Liver (tissue), 9 donors: Measurements from ENCODE around the gene PARD3B. TPM values are rescaled to one million over a fixed set of nuclear protein-coding genes. Genes with fewer than 3 reads are reported as not detected.

Experiments used
- DNase-seq: peaks from one replicate; pipeline ENCODE4 v3.0.0-alpha.2; 2017; ENCODE audit warnings: low spot score
- H3K27ac ChIP-seq, 2 donors: one replicate each; pipeline ENCODE4 v1.7.0; 2013; ENCODE audit warnings: inconsistent platforms in 2 of 2, low read length in 2 of 2, control low read depth in 1 of 2, low read depth in 1 of 2, mild to moderate bottlenecking in 1 of 2
- H3K27me3 ChIP-seq, 4 donors: one replicate each; pipeline versions ENCODE4 v1.6.1 to v1.7.0; 2013; ENCODE audit warnings: low read length in 3 of 4, inconsistent platforms in 1 of 4, mild to moderate bottlenecking in 1 of 4, moderate library complexity in 1 of 4; ENCODE audit not compliant: control insufficient read depth in 4 of 4, insufficient read depth in 4 of 4
- H3K36me3 ChIP-seq, 4 donors: one replicate each; pipeline versions ENCODE4 v1.6.1 to v1.7.0; 2013; ENCODE audit warnings: low read length in 3 of 4, mild to moderate bottlenecking in 3 of 4, low read depth in 1 of 4, moderate library complexity in 1 of 4; ENCODE audit not compliant: control insufficient read depth in 4 of 4, insufficient read depth in 3 of 4
- H3K4me1 ChIP-seq, 4 donors: one replicate each; pipeline versions ENCODE4 v1.6.1 to v1.7.0; 2013; ENCODE audit warnings: low read length in 3 of 4, mild to moderate bottlenecking in 3 of 4, moderate library complexity in 1 of 4; ENCODE audit not compliant: control insufficient read depth in 4 of 4, insufficient read depth in 4 of 4
- H3K4me3 ChIP-seq, 3 donors: one replicate each; pipeline versions ENCODE4 v1.6.1 to v1.7.0; 2013; ENCODE audit warnings: low read length in 3 of 3, control low read depth in 1 of 3, low read depth in 1 of 3, mild to moderate bottlenecking in 1 of 3
- H3K9ac ChIP-seq, 2 donors: one replicate each; pipeline ENCODE4 v1.7.0; 2013; ENCODE audit warnings: low read length in 2 of 2, mild to moderate bottlenecking in 2 of 2, moderate library complexity in 2 of 2, control low read depth in 1 of 2, low read depth in 1 of 2
- H3K9me3 ChIP-seq, 4 donors: one replicate each; pipeline versions ENCODE4 v1.6.1 to v1.7.0; 2013; ENCODE audit warnings: low read length in 3 of 4; ENCODE audit not compliant: control insufficient read depth in 4 of 4
- EGR1 ChIP-seq, 2 donors: IDR thresholded peaks; 2 replicates each; pipeline ENCODE4 v1.6.1; 2016 to 2018; ENCODE audit warnings: antibody characterized with exemption in 2 of 2, low read depth in 2 of 2
- FOXA1 ChIP-seq: IDR thresholded peaks from 2 replicates; pipeline ENCODE4 v1.6.1; 2016; ENCODE audit warnings: antibody characterized with exemption
- FOXA2 ChIP-seq: IDR thresholded peaks from 2 replicates; pipeline ENCODE4 v1.6.1; 2016; ENCODE audit warnings: antibody characterized with exemption
- GABPA ChIP-seq, 2 donors: IDR thresholded peaks in 1 of 2; conservative IDR thresholded peaks in 1 of 2; 2 replicates each; pipeline ENCODE4 v1.6.1; 2016; ENCODE audit warnings: antibody characterized with exemption in 2 of 2, mild to moderate bottlenecking in 1 of 2, moderate library complexity in 1 of 2
- JUND ChIP-seq, 2 donors: IDR thresholded peaks; 2 replicates each; pipeline ENCODE4 v1.6.1; 2016; ENCODE audit warnings: antibody characterized with exemption in 2 of 2
- NR2F2 ChIP-seq: IDR thresholded peaks from 2 replicates; pipeline ENCODE4 v1.6.1; 2016; ENCODE audit warnings: antibody characterized with exemption
- RAD21 ChIP-seq, 2 donors: IDR thresholded peaks; 2 replicates each; pipeline ENCODE4 v1.6.1; 2016; ENCODE audit warnings: antibody characterized with exemption in 2 of 2, mild to moderate bottlenecking in 2 of 2
- RXRA ChIP-seq, 2 donors: IDR thresholded peaks; 2 replicates each; pipeline ENCODE4 v1.6.1; 2017 to 2018; ENCODE audit warnings: antibody characterized with exemption in 2 of 2, mild to moderate bottlenecking in 1 of 2
- TAF1 ChIP-seq: conservative IDR thresholded peaks from 2 replicates; pipeline ENCODE4 v1.6.1; 2016; ENCODE audit warnings: antibody characterized with exemption, mild to moderate bottlenecking
- YY1 ChIP-seq: IDR thresholded peaks from 2 replicates; pipeline ENCODE4 v1.6.1; 2016; ENCODE audit warnings: antibody characterized with exemption, mild to moderate bottlenecking
- WGBS: extraction: QIAGEN DNeasy Blood & Tissue Kit; methylation state at CpG from one replicate; pipeline ENCODE4 v1.1.7; 2013; 5-methylcytosine and 5-hydroxymethylcytosine counted together
- polyA plus RNA-seq, 2 donors: library from polyadenylated mRNA; stranded (reverse) in 1 of 2; unstranded in 1 of 2; fragments of 200-250 nt in 1 of 2; fragments of >200 nt in 1 of 2; fragmentation: Nextera tagmentation in 1 of 2; extraction: Ambion mirVana in 1 of 2; gene quantifications; one replicate each; pipeline versions ENCODE4 v1.2.1 to v1.2.3, GENCODE V29; 2013 to 2015
- total RNA-seq, 2 donors: library from RNA; depleted of rRNA; stranded (reverse); fragments of >200 nt; gene quantifications; one replicate each; pipeline ENCODE4 v1.2.3, GENCODE V29; 2014
- TF ChIP-seq, protein P1 (sequence below): IDR thresholded peaks from 2 replicates; pipeline ENCODE4 v1.6.1; 2016; ENCODE audit warnings: antibody characterized with exemption
- TF ChIP-seq, protein P2 (sequence below): IDR thresholded peaks from 2 replicates; pipeline ENCODE4 v1.6.1; 2016; ENCODE audit warnings: antibody characterized with exemption, mild to moderate bottlenecking
- TF ChIP-seq, protein P3 (sequence below): fragments of 150-350 bp; IDR thresholded peaks from 2 replicates; pipeline ENCODE4 v1.5.1; 2017; ENCODE audit warnings: improper control_type of control experiment, low read depth, low read length; ENCODE audit not compliant: missing input control
- TF ChIP-seq, protein P4 (sequence below): IDR thresholded peaks from 2 replicates; pipeline ENCODE4 v1.6.1; 2016; ENCODE audit warnings: antibody characterized with exemption
- donor health status: healthy.
- donor health status: healthy.
- donor health status: healthy.
- donor health status: healthy.
- donor health status: healthy.

PARD3B gene
- total and polyA plus RNA-seq, 4 donors, result 1.1 to 10.3 (median 3.7) TPM

DNA sequence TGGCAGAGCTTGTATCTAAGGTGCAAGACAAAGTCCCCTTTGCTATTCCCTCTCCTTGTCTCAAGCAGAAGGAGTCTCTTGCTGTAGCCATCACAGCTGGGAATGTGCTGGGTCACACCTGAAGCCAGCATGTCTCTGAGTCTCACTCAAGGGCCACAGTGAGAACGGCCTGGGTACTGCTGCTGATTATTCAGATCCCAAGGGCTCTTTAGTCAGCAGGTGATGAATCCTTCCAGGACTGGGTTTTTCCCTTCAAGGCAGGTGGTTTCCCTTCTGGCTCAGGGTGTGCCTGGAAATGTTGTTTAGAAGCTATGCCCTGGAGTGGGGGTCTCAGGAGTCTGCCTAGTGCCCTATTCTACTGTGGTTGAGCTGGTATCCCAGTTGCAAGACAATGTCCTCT, 356.3 kb downstream of the PARD3B start:
- no peak overlapping the region for H3K9ac ChIP-seq
- H3K4me1 ChIP-seq, result no peaks in the 10 kb centered on the region
- H3K9me3 ChIP-seq, result no peaks in the 10 kb centered on the region
- no peak for DNase-seq
- H3K36me3 ChIP-seq, result no peaks in the 10 kb centered on the region
- no peak for TF ChIP-seq GABPA (IDR thresholded peaks at IDR 0.05 in 1 of 2, conservative IDR thresholded peaks at IDR 0.05 in 1 of 2)
- TF ChIP-seq, protein P1, sequence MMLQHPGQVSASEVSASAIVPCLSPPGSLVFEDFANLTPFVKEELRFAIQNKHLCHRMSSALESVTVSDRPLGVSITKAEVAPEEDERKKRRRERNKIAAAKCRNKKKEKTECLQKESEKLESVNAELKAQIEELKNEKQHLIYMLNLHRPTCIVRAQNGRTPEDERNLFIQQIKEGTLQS, result no peak
- TF ChIP-seq RAD21 (IDR thresholded peaks at IDR 0.05), result no peak
- H3K4me3 ChIP-seq, result no peak overlapping the region
- WGBS, result 91% methylated on average over 1 of the region's 1 CpG
- H3K27me3 ChIP-seq, result no peaks in the 10 kb centered on the region
- H3K27ac ChIP-seq, result no peak overlapping the region

DNA sequence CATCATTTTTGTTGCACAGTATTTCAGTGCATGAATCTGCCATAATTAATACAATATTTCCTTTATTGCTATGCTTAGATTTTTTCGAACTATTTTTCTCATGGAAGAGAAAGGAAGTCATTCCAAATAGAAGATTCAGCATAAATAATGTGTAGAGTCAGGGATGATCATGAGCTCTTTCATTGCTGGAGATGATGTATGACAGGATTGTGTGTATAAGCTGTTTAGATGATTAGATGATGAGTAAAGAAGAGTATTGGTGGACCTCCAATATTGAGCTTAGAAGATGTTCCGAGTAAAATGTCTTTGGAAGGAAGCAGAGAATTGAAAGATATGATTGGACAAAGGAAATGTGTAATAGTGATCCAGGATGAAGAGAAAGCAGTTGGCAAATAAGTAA, 364.5 kb downstream of the PARD3B start:
- peaks cover 0 to 1% (median 0%) of the 10 kb centered on the region in 4 donors for H3K4me1 ChIP-seq
- H3K4me3 ChIP-seq, result no peak overlapping the region
- no peak for DNase-seq
- no peak overlapping the region for H3K27ac ChIP-seq
- H3K9me3 ChIP-seq, result no peaks in the 10 kb centered on the region
- H3K27me3 ChIP-seq, result no peaks in the 10 kb centered on the region
- H3K36me3 ChIP-seq, result no peaks in the 10 kb centered on the region
- no peak overlapping the region for H3K9ac ChIP-seq
- WGBS, result 88% methylated on average over 2 of the region's 2 CpGs
- TF ChIP-seq RXRA (IDR thresholded peaks at IDR 0.05), result no peak
- no peak for TF ChIP-seq FOXA1
- no peak for TF ChIP-seq FOXA2
- no peak for TF ChIP-seq GABPA (IDR thresholded peaks at IDR 0.05 in 1 of 2, conservative IDR thresholded peaks at IDR 0.05 in 1 of 2)
- TF ChIP-seq, protein P2, sequence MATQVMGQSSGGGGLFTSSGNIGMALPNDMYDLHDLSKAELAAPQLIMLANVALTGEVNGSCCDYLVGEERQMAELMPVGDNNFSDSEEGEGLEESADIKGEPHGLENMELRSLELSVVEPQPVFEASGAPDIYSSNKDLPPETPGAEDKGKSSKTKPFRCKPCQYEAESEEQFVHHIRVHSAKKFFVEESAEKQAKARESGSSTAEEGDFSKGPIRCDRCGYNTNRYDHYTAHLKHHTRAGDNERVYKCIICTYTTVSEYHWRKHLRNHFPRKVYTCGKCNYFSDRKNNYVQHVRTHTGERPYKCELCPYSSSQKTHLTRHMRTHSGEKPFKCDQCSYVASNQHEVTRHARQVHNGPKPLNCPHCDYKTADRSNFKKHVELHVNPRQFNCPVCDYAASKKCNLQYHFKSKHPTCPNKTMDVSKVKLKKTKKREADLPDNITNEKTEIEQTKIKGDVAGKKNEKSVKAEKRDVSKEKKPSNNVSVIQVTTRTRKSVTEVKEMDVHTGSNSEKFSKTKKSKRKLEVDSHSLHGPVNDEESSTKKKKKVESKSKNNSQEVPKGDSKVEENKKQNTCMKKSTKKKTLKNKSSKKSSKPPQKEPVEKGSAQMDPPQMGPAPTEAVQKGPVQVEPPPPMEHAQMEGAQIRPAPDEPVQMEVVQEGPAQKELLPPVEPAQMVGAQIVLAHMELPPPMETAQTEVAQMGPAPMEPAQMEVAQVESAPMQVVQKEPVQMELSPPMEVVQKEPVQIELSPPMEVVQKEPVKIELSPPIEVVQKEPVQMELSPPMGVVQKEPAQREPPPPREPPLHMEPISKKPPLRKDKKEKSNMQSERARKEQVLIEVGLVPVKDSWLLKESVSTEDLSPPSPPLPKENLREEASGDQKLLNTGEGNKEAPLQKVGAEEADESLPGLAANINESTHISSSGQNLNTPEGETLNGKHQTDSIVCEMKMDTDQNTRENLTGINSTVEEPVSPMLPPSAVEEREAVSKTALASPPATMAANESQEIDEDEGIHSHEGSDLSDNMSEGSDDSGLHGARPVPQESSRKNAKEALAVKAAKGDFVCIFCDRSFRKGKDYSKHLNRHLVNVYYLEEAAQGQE, result no peak
- no peak for TF ChIP-seq JUND (IDR thresholded peaks at IDR 0.05)
- TF ChIP-seq, protein P1, result no peak
- TF ChIP-seq, protein P3, sequence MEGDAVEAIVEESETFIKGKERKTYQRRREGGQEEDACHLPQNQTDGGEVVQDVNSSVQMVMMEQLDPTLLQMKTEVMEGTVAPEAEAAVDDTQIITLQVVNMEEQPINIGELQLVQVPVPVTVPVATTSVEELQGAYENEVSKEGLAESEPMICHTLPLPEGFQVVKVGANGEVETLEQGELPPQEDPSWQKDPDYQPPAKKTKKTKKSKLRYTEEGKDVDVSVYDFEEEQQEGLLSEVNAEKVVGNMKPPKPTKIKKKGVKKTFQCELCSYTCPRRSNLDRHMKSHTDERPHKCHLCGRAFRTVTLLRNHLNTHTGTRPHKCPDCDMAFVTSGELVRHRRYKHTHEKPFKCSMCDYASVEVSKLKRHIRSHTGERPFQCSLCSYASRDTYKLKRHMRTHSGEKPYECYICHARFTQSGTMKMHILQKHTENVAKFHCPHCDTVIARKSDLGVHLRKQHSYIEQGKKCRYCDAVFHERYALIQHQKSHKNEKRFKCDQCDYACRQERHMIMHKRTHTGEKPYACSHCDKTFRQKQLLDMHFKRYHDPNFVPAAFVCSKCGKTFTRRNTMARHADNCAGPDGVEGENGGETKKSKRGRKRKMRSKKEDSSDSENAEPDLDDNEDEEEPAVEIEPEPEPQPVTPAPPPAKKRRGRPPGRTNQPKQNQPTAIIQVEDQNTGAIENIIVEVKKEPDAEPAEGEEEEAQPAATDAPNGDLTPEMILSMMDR, result no peak
- no peak for TF ChIP-seq NR2F2
- TF ChIP-seq, protein P4, sequence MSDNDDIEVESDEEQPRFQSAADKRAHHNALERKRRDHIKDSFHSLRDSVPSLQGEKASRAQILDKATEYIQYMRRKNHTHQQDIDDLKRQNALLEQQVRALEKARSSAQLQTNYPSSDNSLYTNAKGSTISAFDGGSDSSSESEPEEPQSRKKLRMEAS, result no peak
- TF ChIP-seq EGR1 (IDR thresholded peaks at IDR 0.05; ENCODE audit: low read depth in 2 of 2), result no peak
- TF ChIP-seq TAF1, result no peak
- no peak for TF ChIP-seq YY1
